GM12873 (cell line): ENCODE measurements around the gene DENND1B.

ENCODE experiments used
- CTCF ChIP-seq: IDR thresholded peaks from 2 replicates; pipeline ENCODE4 v1.5.1; 2012; ENCODE audit warnings: low read depth, mild to moderate bottlenecking, moderate library complexity, low read length, control low read depth; ENCODE audit not compliant: insufficient read depth; ENCODE audit errors: missing control alignments

The DENND1B gene

GRCh38 chr1:197771904-197772556, 3.2 kb downstream of the DENND1B start:
- TF ChIP-seq CTCF, result no peak

GRCh38 chr1:197771386-197771785, 3.9 kb downstream of the DENND1B start:
- no peak for TF ChIP-seq CTCF

- no peak for TF ChIP-seq CTCF
Measured at GRCh38 chr1:197770243-197770642, 5.0 kb downstream of the DENND1B start.

GRCh38 chr1:197769287-197769686, 6.0 kb downstream of the DENND1B start:
- TF ChIP-seq CTCF, result no peak

GRCh38 chr1:197768014-197768805, 7.1 kb downstream of the DENND1B start:
- TF ChIP-seq CTCF, result no peak

- TF ChIP-seq CTCF, result no peak
Measured at GRCh38 chr1:197763769-197764168, 11.5 kb downstream of the DENND1B start.

GRCh38 chr1:197763307-197763706, 12.0 kb downstream of the DENND1B start:
- no peak for TF ChIP-seq CTCF
